Sciatic nerve (tissue), 2 donors: Measurements from ENCODE around the gene FSTL4. TPM values are rescaled to one million over a fixed set of nuclear protein-coding genes. Genes with fewer than 3 reads are reported as not detected.

Source experiments
- ATAC-seq: fragments of 200-7000 bp; cut with Tn5 transposase; one replicate; pipeline ENCODE4 v1.9.1; 2020; ENCODE audit warnings: mild to moderate bottlenecking, moderate library complexity
- DNase-seq: peaks from one replicate; pipeline ENCODE4 v3.0.0-alpha.2; 2020; ENCODE audit warnings: low spot score
- intact Hi-C: fragments of 100-400 bp; cut with DNase I; formaldehyde crosslinking; loops from one replicate; pipeline ENCODE4 v1.14.2; 2022
- total RNA-seq: library from RNA; stranded (reverse); fragmentation: NEBNext Ultra II Directional; extraction: Animal tissue kit (Norgen Biotek cat#: 25700); gene quantifications from one replicate; pipeline ENCODE4 v1.2.1, GENCODE V29; 2021
- donor health status: DM: no; HTN: no; CAD: no.
- donor health status: DM: no; HTN: no; CAD: no.

The FSTL4 gene
- total RNA-seq, 1 donor from 2014 or later = not detected

- DNase-seq (no peak), ATAC-seq (no peak)
- intact Hi-C loops = no loop called here
Measured at GRCh38 chr5:133348406-133348805, 263.9 kb downstream of the FSTL4 start.

GRCh38 chr5:133347039-133347438 is 265.3 kb downstream of the FSTL4 start:
- DNase-seq (no peak), ATAC-seq (no peak)
- intact Hi-C loops = no loop called here

- DNase-seq (no peak), ATAC-seq (no peak)
- intact Hi-C loops = no loop called here
Measured at GRCh38 chr5:133344266-133344665, 268.1 kb downstream of the FSTL4 start.

GRCh38 chr5:133343196-133343595 is 269.1 kb downstream of the FSTL4 start:
- DNase-seq = no peak
- ATAC-seq = no peak
- intact Hi-C loops = no loop called here

- DNase-seq = no peak
- intact Hi-C loops = no loop called here
- no peak for ATAC-seq
Measured at GRCh38 chr5:133341915-133342710, 270.2 kb downstream of the FSTL4 start.

GRCh38 chr5:133341296-133341695 is 271.0 kb downstream of the FSTL4 start:
- intact Hi-C loops = no loop called here
- ATAC-seq = no peak
- DNase-seq = no peak

GRCh38 chr5:133340822-133341221 is 271.5 kb downstream of the FSTL4 start:
- no peak for ATAC-seq
- intact Hi-C loops = no loop called here
- no peak for DNase-seq

- intact Hi-C loops = no loop called here
- no peak for DNase-seq
Measured at GRCh38 chr5:133340002-133340755, 272.2 kb downstream of the FSTL4 start.

GRCh38 chr5:133338504-133339355 is 273.6 kb downstream of the FSTL4 start:
- intact Hi-C loops = no loop called here
- DNase-seq = no peak
- no peak for ATAC-seq

More at GRCh38 chr5:133340002-133340755, 272.2 kb downstream of the FSTL4 start:
- no peak for ATAC-seq

GRCh38 chr5:133337795-133338445 is 274.4 kb downstream of the FSTL4 start:
- no peak for ATAC-seq
- no peak for DNase-seq
- intact Hi-C loops = no loop called here

GRCh38 chr5:133336969-133337410 is 275.4 kb downstream of the FSTL4 start:
- DNase-seq (no peak), ATAC-seq (no peak)
- intact Hi-C loops = no loop called here

GRCh38 chr5:133336121-133336968 is 276.0 kb downstream of the FSTL4 start:
- no peak for ATAC-seq
- no peak for DNase-seq
- intact Hi-C loops = no loop called here

GRCh38 chr5:133334796-133335639 is 277.3 kb downstream of the FSTL4 start:
- ATAC-seq = no peak
- no peak for DNase-seq
- intact Hi-C loops = no loop called here

GRCh38 chr5:133333326-133334150 is 278.8 kb downstream of the FSTL4 start:
- intact Hi-C loops = no loop called here
- DNase-seq = no peak
- ATAC-seq = no peak

GRCh38 chr5:133332439-133333024 is 279.8 kb downstream of the FSTL4 start:
- DNase-seq (no peak), ATAC-seq (no peak)
- intact Hi-C loops = no loop called here

- DNase-seq (no peak), ATAC-seq (no peak)
- intact Hi-C loops = no loop called here
Measured at GRCh38 chr5:133331941-133332340, 280.4 kb downstream of the FSTL4 start.
